CD4-positive, alpha-beta T cell treated with Interleukin-21 for 1 hour (primary cell): ENCODE data around the gene DLGAP3.

ENCODE experiments used
- DNase-seq: peaks from one replicate; pipeline ENCODE4 v3.0.0-alpha.2; 2020

The DLGAP3 gene

DNA sequence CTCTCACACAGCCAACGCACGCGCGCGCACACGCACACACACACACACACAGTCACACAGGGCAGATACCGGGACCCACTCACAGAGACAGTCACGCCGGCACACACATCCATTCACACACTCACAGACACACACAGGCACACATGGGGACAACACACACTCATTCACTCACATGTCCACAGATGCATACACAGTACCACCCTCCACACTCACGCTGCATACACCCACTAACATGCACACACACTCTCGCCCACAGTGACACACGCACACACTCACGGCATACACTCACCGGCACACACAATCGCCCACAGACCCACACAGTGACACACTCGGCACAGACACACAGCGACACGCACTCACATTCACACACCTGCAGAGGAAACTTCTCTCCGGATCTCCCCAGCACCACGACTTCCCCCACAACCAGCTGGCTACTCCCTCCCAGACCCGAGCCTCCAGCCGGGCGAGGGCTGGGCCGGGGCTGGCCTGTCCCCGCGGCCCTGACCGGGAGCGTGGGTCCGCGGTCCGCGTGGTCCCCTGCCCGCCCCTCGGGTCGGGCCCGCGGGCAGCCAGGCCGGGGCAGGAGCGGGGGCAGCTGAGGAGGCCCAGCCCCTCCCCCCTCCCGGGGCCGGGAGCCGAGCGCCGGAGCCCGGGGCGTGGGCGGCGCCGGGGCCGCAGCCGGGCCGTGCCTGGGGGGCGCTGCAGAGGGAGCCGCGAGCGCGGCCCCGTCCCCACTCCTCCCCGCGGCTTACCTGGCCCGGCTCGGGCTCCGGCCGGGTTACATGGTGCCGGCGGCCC lies 552 bp downstream of the DLGAP3 start:
- peak; percentile 14 for DNase-seq

DNA sequence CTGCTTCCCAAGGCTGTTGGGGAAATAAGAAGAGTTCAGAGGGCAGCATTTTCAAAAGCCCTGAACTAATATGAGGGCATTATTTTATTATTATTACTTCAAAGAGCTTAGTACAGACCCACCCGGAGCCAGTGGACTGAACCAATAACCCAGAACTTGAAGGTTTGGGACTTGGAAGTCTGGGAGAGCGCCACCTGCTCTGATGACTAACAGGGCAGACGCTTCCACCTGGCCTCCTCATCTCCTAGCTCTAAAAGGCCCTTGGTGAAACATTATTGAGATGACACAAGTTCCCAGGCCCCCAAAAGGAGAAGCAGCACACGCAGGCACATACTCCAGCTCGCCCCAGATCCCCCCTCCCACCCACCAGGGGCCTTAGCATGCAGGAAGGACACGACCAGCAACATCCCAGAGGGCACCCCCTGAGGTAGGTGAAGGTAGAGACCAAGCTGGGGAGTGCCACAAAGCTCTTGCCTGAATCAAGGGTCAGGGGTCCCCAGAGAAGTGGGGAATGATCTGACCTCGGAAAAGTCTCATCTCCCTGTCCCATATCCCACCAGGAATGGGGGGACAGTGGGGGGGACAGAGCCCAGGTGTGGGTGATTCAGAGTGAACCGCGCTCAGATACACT lies 1.3 kb downstream of the DLGAP3 start:
- no peak for DNase-seq

DNA sequence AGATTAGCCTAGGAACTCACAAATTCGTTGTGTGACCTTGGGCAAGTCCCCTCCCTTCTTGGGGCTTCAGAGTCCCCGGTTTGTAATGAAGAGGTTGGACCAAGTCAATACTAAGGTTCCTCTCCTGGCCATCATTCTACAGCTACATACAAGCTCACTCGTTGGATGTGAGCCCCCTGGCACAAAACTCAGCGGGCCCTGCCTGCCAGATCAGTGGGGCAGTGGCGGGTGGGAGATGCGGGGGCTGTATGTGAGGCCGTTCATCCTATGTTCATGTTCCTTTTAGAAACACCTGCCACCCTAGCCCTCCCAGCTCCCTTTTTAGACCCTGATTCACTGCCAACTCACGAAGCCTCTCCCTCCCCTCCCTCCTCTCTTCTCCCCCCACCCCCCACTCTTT lies 2.1 kb downstream of the DLGAP3 start:
- no peak for DNase-seq

DNA sequence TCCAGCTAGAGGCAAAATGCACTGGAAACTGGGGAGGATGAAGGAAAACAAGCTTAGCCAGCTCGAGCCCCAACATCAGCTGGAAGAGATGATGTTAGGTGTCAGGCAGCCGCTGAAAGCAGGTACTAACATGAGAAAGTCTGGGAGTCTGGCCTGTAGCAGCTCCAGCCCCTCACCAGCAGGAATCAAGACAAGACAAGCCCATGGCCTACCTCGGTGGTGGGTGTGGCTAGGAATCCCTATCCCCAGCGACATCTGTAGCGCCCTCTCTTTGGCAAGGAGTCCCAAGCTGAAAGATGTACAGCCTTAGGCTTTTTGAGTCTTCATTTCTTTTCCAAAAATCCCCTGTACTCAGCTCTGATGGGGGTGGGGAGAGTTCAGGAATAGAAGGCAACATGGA lies 2.6 kb downstream of the DLGAP3 start:
- DNase-seq = no peak

DNA sequence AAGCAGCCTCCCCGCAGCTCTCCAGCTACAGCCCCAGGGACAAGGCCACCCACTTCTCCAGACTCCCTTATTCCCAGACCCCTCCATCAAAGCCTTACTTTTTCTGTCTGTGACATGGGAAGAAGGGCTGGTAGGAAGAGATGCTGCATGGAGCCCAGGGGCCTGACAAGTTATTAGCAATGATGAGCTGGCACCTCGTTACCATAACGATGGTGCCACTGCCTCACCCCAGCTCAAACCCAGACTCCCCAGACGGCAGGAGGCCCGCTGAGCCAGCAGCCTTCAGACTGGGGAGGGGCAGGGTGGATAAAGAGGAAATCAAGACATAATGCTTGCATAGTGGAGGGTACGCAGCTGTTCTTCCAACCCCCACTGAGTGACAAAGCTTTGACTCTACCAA lies 3.3 kb downstream of the DLGAP3 start:
- no peak for DNase-seq

DNA sequence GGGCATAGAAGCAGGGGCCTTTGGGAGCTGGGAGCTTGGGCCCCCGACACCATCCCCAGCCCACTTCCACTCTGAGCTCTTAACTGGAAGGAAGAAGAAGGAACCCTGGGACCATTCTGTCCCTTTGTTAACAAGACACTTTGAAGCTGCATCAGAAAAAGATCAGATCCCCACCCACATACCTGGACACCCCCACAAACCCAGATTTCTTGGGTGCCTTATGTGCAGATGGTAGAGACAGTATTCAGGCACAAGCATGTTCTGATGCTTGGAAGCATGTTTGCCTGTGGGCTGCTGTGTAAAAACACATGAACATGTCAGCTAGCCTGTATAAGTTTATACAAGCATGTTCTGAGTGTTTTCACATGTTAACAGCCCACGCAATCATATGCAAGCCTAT lies 3.7 kb downstream of the DLGAP3 start:
- no peak for DNase-seq

DNA sequence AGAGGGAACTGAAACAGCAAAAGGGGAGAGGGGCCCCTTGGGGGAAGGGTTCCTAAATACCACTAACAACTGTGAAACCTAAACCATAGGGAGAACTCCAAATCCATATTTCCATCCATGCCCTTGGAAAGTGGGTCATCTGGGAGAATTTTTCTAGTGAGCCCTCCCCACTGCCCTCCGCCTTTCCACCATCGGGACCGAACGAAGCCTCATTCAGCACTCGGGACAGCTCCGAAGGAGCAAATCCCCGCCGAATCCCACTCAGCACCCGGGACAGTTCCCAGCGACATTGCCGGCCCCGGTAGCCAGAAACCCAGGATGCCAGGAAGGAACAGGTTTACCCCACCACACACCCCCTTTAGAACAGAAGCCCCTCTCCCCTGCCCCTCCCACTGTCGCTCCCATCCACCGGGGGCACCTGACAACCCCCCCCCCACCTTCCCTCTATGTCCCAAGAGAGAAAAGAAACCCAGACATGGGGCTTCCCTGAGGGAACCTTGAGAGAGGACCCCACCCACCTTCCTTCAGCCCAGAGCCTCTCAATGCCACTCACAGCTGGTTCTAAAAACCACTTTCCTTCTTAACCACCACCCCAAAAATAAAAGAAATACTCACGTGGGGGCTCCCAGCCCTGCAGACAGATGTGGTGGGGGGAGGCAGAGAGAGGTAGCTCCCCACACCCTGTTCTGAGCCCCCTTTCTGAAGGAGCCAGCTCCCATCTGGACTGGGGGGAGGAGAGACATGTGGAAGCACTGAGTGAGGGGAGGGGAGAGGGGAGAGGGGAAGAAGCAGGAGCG lies 4.5 kb downstream of the DLGAP3 start:
- peak; percentile 37 for DNase-seq

DNA sequence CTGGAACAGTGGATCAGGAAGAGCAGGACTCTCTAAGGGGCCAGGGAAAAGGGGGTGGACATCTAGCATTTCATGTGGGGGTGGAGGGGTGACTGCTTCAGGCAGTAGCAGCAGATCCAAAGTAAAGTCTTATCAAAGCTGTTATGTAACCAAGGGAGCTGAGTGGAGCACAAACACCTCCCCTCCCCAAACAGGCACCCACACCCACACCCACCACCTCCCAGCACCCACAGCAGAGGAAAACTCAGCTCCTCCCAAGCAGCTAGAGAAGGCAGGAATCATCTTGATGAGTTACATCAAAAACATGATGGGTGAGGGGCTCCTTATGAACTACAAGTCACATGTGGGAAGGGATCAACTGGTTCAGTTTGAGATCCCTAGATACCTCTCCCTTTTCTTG lies 6.0 kb downstream of the DLGAP3 start:
- no peak for DNase-seq

DNA sequence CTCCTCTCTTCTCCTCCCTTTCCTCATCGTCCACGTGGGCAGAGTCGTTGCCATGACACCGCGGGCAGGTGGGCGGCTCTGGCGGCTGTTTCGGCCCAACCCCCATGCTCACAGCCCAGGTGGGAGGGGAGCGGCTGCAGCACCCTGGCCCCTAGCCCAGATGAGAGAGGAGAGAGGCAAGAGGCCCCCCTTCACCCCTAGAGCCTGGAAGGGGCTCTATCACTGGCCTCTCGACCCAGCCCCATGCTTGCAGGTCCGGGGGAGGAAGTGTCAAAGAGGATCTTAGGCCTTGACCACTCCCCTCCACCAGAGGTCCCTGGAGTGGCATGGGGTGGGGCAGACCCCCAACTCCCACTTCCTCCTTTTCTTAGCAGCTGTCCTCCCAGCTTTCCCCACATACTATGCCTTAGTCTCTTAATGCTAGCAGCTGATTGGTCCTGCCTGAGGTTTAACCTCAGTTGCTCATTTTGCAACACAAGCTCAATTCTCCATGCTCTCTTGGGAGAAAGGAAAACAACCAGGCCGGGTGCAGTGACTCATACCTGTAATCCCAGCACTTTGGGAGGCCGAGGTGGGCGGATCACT lies 10.4 kb downstream of the DLGAP3 start:
- no peak for DNase-seq

DNA sequence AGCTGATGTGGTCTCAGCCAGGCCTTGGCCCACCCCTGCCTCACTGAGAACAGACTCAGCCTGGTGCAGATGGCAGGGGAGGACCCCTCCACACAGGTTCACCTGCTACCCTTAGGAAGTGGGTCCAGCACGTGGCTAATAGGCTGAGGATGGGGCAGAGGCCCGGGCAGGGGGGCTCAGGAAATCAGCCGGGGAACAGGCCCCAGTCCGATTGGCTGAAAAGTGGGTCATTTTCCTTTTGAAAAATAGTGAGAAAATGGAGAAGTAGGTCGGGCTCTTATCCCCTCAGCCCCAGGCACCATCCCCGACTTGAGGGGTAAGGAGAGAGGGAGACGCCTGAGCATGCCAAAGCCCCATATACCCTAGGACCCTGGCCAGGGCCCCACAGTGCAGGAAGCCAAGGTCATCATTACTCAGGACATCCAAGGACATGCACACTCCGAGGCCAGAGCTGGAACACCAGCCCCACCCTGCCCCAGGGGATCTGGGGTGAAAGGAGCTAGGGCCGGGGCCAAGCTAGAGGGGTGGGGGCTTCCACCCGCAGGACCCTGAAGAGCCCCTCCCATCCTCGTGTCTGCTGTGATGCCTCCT lies 11.0 kb downstream of the DLGAP3 start:
- DNase-seq = no peak

DNA sequence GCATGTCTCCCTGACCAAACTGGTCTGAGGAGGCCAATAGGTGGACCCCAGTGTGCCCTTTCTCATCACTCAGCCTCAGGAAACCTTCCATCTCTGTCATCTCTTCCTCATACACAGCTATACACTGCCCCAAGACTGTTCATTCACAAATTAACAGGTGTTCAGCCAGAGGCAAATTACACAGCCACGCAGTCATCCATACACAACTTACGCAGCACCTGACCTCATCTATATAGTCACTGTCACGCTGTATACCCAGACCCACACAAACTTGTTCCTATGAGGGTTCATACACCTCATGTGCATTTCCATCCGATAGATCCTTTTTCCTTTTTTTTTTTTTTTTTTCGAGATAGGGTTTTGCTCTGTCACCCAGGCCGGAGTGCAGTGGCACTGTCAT lies 12.4 kb downstream of the DLGAP3 start:
- DNase-seq = no peak

DNA sequence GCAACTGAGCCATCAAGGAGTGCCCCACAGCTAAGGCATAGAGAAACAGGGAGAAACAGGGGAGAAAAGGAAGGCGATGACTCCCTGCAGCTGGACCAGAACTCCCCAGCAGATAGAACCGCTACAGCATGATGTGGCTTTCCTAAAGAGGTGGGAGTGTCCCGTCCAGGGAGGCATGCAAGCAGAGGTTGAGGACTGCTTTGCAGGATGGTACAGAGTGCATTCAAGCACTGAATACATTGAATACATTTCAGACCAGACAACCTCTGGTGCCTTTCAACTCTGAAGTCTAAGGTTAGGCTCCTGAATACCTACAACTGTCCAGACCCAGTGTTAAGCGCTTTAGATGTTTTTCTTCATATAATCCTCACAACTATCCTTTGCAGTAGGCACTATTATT lies 13.3 kb downstream of the DLGAP3 start:
- no peak for DNase-seq

DNA sequence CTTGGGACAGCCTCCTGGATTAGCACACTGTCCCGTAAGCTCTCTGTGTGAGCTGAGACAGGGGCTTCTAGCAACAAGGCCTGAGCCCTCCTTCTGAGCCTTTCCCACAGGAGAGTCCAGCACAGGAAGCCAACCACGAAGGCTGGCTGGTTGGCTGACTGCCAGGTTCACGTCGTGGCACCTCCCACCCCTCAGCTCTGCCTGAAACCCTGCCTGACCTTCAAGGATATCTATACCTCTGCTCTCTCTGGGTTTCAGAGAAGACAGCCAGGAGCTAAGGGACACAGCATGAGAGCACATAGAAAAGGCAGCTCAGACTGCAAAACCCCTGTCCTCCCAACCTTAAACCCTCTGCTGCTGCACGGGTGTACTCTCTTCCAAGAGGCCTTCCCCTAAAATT lies 13.9 kb downstream of the DLGAP3 start:
- DNase-seq = no peak

DNA sequence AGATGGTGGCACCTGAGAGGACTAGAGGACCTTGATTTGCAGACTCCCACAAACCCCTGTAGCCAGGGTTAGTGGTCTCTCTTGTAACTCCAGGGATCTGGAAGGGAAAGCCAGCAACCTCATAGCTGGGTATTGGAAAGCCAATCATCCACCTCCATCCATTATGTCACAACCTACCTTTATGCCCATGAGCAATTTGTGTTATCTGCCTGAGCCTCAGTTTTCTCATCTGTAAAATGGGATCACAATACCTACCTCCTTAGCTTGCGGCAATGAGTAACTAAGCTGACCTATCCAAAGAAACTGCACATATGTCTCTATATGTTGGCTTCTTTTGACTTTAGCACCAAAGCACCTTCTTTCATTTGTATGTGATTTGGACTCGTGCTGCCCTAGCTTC lies 14.5 kb downstream of the DLGAP3 start:
- DNase-seq = no peak

DNA sequence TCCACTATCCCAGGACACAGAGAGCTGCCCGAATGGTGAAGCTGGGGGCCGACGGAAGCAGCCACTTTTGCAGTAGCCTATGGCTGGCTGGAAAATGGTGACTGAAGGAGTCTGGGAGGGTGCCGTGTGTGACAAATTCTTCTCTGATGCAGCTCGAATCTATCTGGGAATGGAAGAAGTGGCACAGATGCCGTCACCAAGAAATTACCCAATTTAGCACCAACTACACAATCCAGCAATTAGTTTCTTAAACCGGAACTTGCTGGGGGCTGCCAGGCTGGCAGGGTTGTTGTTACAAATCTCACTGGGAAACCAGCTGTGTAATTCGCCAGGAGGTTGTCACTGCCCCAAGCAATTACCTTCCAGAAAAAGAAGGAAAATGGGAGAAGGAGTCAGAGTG lies 18.0 kb downstream of the DLGAP3 start:
- no peak for DNase-seq

DNA sequence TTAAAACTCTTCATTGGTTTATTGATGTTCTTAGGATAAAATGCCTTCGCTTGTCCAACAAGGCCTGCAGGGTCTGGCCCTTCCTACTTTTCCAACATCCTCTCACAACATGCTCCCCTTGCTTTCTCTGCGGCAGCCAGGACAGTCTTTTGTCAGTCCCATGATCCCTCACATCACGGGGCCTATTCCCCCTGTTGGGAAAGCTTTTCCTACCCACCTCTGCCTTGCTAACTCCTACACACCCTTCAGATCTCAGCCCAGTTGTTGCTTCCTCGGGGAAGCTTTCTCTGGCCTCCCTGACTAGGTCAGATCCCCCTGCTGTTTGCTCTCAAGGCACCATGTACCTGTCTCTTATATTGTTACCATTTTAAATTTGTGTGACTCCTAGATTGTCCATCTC lies 19.0 kb downstream of the DLGAP3 start:
- no peak for DNase-seq

DNA sequence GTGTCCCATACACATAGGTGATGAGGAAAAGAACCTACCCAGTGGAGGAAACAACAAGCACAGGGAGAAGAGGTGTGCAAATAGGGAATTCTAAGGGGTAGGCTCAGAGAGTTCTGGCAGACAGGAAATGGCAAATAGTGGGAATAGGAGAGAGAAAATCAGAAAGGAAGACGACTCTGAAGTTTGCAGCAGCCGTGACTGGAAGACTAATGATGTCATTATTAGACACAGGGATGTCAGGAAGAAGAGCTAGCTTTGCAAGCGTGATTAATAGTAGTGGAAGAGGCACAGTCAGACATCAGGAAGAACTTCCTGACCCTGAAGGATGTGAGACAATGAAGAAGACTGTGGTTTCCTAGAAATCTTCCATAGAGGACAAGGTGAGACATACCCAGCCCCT lies 21.1 kb downstream of the DLGAP3 start:
- DNase-seq = no peak

DNA sequence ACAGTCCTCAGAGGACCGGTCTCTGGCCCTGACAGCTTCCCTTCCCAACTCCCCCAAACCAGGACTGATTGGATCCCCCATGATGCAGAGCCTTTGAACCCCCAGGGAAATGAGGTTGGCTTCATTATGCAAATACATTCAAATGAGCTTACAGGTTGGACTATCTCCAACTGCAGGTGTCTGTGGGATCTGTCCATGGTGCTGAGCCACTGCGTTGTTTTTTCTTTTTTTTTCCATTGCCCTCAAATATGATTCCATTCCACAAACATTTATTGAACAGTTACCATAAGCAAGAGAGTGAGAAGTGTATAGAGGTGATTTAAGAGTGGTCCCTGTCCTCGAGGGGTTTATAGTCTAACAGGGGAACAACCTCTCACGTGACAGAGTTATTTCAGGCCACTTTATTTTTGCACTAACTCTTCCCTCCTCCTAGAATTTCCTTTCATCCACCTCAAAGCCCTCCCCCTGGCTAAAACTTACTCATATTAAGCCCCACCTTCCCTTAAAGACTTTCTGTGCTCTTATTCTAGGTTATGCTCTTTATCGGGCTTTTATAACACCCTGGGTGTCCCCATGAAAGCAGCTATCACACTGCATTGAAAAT lies 21.9 kb downstream of the DLGAP3 start:
- no peak for DNase-seq

DNA sequence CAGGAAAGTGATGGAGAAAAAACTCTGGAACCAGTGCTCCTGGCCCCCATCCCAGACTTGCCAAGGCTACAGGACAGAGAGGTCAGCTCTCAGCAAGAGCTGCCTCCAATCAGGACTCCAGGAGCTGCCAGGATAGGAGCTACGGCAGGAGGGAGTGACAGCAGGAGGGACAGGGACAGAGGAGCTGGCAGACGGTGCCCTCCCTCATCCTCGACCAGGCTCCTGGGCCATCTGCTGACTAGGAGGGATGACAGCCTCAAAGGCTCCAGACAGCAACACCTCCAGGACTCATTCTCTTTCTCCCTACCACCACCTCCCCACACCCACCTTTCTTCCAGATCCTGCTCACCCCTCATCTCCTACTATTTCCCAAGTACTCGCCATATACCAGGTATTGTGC lies 22.7 kb downstream of the DLGAP3 start:
- no peak for DNase-seq

DNA sequence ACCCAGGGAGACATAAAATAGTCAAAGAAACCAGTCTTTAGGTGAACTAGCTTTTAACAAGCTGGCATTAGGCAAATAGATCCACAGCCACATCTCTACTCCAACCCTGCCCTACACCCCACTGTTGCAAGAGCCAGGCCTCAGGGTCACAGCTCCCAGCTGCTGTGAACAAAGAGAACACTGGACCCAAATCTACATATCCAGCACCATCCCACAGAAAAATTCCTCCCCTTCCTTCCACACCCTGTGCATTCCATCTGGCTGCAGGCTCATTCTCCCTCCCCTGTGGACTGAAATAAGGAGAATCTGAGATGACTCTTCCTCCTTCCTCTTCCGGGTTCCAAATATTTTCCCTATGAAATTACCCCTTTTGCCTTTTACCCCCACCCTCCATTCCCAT lies 23.2 kb downstream of the DLGAP3 start:
- no peak for DNase-seq

DNA sequence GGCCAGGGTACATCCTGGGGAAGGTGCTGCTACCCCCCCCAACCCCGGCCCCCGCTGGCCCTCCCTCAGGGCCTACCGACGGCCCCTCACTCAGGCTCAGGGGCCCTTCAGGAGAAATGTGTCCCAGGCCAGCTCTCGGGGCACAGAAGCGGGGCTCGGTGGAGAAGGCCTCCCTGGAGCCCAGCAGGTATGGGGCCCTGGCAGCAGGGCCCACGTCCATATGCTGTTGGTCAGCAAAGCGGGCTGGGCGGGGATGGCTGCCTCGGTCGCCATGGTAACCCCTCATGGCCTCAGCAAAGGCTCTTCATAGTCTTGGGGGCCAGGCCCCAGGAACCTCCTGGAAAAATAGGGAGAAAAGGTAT lies 24.4 kb downstream of the DLGAP3 start:
- no peak for DNase-seq

DNA sequence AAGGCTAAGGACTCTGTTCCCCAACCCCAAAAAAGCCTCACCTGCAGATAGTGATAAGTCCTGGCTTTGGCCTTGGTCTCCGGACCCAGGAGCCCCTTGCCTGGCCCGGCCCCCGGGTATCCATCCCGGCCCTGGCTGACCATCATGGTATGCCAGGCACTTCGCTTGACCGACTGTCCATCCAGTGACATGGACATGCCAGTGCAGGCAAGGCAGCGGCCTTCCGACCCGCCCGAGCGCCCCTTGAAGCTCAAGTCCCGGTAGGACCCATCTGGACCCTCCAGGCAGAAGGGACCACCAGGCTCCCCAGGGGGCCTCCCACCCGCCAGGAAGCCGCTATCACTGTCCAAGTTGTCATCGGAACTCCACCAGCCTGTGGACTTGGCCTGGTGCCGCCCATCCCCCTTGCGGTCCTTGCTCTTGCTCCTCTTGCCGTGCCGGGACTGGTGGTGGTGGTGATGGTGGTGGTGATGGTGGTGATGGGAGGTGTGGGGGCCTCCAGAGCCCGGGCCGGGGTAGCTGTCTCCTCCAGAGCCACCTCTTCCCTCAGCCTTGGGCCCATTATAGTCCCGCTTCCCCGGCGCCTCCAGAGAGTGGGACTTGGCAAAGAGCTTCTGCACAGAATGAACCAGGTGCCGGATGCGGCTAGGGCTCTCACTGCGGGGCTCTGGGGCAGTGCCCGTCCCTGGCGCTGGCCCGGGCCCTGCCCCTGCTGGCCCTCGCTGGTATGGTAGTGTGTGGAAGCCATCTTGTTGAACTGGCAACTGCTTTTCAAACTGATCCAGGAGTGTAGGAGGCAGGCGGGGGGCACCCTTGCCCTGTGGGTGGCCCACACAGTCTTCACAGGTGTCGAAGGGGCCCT lies 25.0 kb downstream of the DLGAP3 start:
- no peak for DNase-seq
